ENCODE data around the gene BSDC1. TPM values are rescaled to one million over a fixed set of nuclear protein-coding genes. Genes with fewer than 3 reads are reported as not detected.
A peak's percentile ranks its signal among the peaks of the same experiment; 100 is the strongest.

BSDC1 gene
- total RNA-seq, 1 experiment from 2014 or later: 44.3 TPM

GRCh38 chr1:32361308-32361673 lies 33.0 kb downstream of the BSDC1 start (continued):
- TF ChIP-seq STAT6 (CRISPR knock-in tag; conservative IDR thresholded peaks at IDR 0.05; ENCODE audit: low read depth) (0 out of 2 replicates have a peak, but pooled peaks have one; percentile 47), ATF6 (CRISPR knock-in tag; IDR thresholded peaks at IDR 0.05) (no peak), CTCF (IDR thresholded peaks at IDR 0.05) (no peak), ZNF396 (CRISPR knock-in tag; IDR thresholded peaks at IDR 0.05; ENCODE audit: borderline replicate concordance) (no peak), ZNF121 (CRISPR knock-in tag; IDR thresholded peaks at IDR 0.05) (no peak), MLX (CRISPR knock-in tag; IDR thresholded peaks at IDR 0.05) (no peak), OVOL2 (CRISPR knock-in tag; IDR thresholded peaks at IDR 0.05; ENCODE audit: borderline replicate concordance) (no peak), TCF7 (CRISPR knock-in tag; IDR thresholded peaks at IDR 0.05; ENCODE audit: low read depth) (no peak), JAZF1 (CRISPR knock-in tag; IDR thresholded peaks at IDR 0.05) (no peak), MXD4 (CRISPR knock-in tag; IDR thresholded peaks at IDR 0.05; ENCODE audit: borderline replicate concordance) (no peak), TEAD4 (CRISPR knock-in tag; IDR thresholded peaks at IDR 0.05) (peak; percentile 77; the same call in 1 of the 2 replicates), ZSCAN18 (CRISPR knock-in tag; IDR thresholded peaks at IDR 0.05) (no peak), ESRRA (CRISPR knock-in tag; IDR thresholded peaks at IDR 0.05; ENCODE audit: borderline replicate concordance) (peak; percentile 89), ATF3 (CRISPR knock-in tag; conservative IDR thresholded peaks at IDR 0.05) (no peak; the same call in 1 of the 2 replicates), USF2 (CRISPR knock-in tag; IDR thresholded peaks at IDR 0.05) (peak; percentile 73), MAX (CRISPR knock-in tag; IDR thresholded peaks at IDR 0.05) (peak; percentile 98), PRDM15 (CRISPR knock-in tag; IDR thresholded peaks at IDR 0.05) (peak; percentile 47), FOXJ3 (CRISPR knock-in tag; IDR thresholded peaks at IDR 0.05; ENCODE audit: borderline replicate concordance) (no peak), NR1H2 (CRISPR knock-in tag; IDR thresholded peaks at IDR 0.05) (no peak), ZNF425 (CRISPR knock-in tag; conservative IDR thresholded peaks at IDR 0.05) (no peak)
